Caco-2 (cell line): ENCODE measurements around the gene ANKRD52. TPM values are rescaled to one million over a fixed set of nuclear protein-coding genes. Genes with fewer than 3 reads are reported as not detected.

ENCODE experiments used
- BruUV-seq: library from RNA; stranded (reverse); fragments of 400-500 nt; replicated peaks from 2 replicates; lab custom pipeline; 2021; lab: Mats Ljungman, UMichigan
- CTCF ChIA-PET: fragments of 300-600 bp; sonication (Branson Sonifier 250); formaldehyde crosslinking; loops from one replicate; lab custom pipeline; 2022; ENCODE audit warnings: antibody characterized with exemption; lab: Charles Lee
- POLR2A ChIA-PET: fragments of 300-600 bp; sonication (Branson Sonifier 250); formaldehyde crosslinking; loops from one replicate; lab custom pipeline; 2022; ENCODE audit warnings: antibody characterized with exemption; lab: Charles Lee
- DNase-seq, 2 experiments: peaks; one replicate each; pipeline versions ENCODE4 v3.0.0 to v3.0.0-alpha.2; 2020 to 2022
- H3K27me3 ChIP-seq: replicated peaks from 2 replicates; pipeline ENCODE4 v1.6.0; 2011; ENCODE audit warnings: low read length; ENCODE audit not compliant: control insufficient read depth, insufficient read depth
- H3K36me3 ChIP-seq: 2 replicates; pipeline ENCODE4 v1.5.1; 2011; ENCODE audit warnings: low read length; ENCODE audit not compliant: control insufficient read depth, insufficient read depth
- H3K4me1 ChIP-seq: fragments of 250-450 bp; sonication (Bioruptor Pico); 2 replicates; pipeline ENCODE4 v1.5.1; 2020; ENCODE audit warnings: mild to moderate bottlenecking
- H3K4me3 ChIP-seq: 2 replicates; pipeline ENCODE4 v1.5.1; 2011; ENCODE audit warnings: low read depth, mild to moderate bottlenecking, control low read depth, low read length
- H3K9me3 ChIP-seq: fragments of 250-450 bp; sonication (Bioruptor Pico); 2 replicates; pipeline ENCODE4 v1.5.1; 2020; ENCODE audit warnings: mild to moderate bottlenecking, moderate library complexity
- H3K27ac Mint-ChIP-seq: one replicate; pipeline ENCODE4 v1.8.0; 2022; ENCODE audit warnings: mixed read lengths; ENCODE audit not compliant: unreplicated experiment
- H3K27me3 Mint-ChIP-seq: one replicate; pipeline ENCODE4 v1.8.0; 2022; ENCODE audit warnings: mixed read lengths; ENCODE audit not compliant: insufficient read depth, unreplicated experiment
- H3K36me3 Mint-ChIP-seq: one replicate; pipeline ENCODE4 v1.8.0; 2022; ENCODE audit warnings: mild to moderate bottlenecking, mixed read lengths; ENCODE audit not compliant: insufficient read depth, unreplicated experiment
- H3K4me1 Mint-ChIP-seq: one replicate; pipeline ENCODE4 v1.8.0; 2022; ENCODE audit warnings: low read depth, mixed read lengths; ENCODE audit not compliant: unreplicated experiment
- H3K4me3 Mint-ChIP-seq: one replicate; pipeline ENCODE4 v1.8.0; 2022; ENCODE audit warnings: mild to moderate bottlenecking, moderate library complexity, mixed read lengths; ENCODE audit not compliant: unreplicated experiment
- H3K9me3 Mint-ChIP-seq: one replicate; pipeline ENCODE4 v1.8.0; 2022; ENCODE audit warnings: mixed read lengths; ENCODE audit not compliant: unreplicated experiment
- CTCF ChIP-seq, 2 experiments: fragments of 200-600 bp in 1 of 2; IDR thresholded peaks; 1 replicate in 1 of 2; 2 replicates in 1 of 2; pipeline versions ENCODE4 v1.5.1 to v1.8.0; 2011 to 2022; ENCODE audit warnings: antibody characterized with exemption in 1 of 2, control low read depth in 1 of 2, inconsistent platforms in 1 of 2, low read depth in 1 of 2, low read length in 1 of 2, mild to moderate bottlenecking in 1 of 2, moderate library complexity in 1 of 2; ENCODE audit not compliant: insufficient read depth in 1 of 2, severe bottlenecking in 1 of 2, unreplicated experiment in 1 of 2
- intact Hi-C: fragments of 100-400 bp; cut with micrococcal nuclease; formaldehyde crosslinking; loops from one replicate; pipeline ENCODE4 v1.10.0; 2022; ENCODE audit not compliant: unreplicated experiment
- total RNA-seq: library from RNA; stranded (reverse); gene quantifications from 2 replicates; pipeline ENCODE4 v1.2.3, GENCODE V29; 2022

The ANKRD52 gene
- total RNA-seq, 1 experiment from 2014 or later, result 34.6 TPM

DNA sequence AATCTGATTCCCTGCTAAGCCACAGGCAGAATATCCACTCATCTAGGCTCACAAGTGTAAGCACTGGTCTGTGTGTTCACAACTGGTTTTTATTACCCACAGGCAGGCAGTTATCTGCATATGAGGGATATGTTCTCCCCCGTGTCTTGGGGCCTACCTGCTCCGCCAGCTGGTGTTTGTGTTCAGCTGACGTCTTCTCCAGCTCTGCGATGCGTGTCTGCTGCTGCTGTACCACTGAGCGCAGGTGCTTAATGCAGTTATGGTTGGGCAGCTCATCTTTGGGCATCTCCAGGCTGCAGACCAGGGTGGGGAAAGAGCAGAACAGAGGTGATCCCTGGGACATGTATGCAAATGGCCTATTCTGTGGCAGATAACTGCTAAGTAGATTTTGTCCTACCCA is 50.2 kb downstream of the ANKRD52 start:
- BruUV-seq, result no TSS peak
- peaks cover 4% of the 10 kb centered on the region for H3K36me3 ChIP-seq
- no peak overlapping the region for H3K4me3 Mint-ChIP-seq
- H3K27me3 ChIP-seq, result no peaks in the 10 kb centered on the region
- no peak overlapping the region for H3K27ac Mint-ChIP-seq
- intact Hi-C loops, result no loop called here
- ChIA-PET POLR2A (interaction anchor here (0.6 to 0.9 kb wide), 2 partner anchors 14 to 451 kb away, joined by 3 to 10 read pairs; partner anchors contain the start of gene RNF41), CTCF (interaction anchor here (0.8 kb wide), 1 partner anchor 14 kb away, joined by 3 read pairs; the partner anchor contains the start of gene RNF41)
- no peak overlapping the region for H3K4me3 ChIP-seq
- DNase-seq, result no peak
- H3K36me3 Mint-ChIP-seq, result peaks cover 81% of the 10 kb centered on the region
- TF ChIP-seq CTCF (IDR thresholded peaks at IDR 0.05; ENCODE audit: insufficient read depth in 1 of 2, low read depth in 1 of 2, low read length in 1 of 2, severe bottlenecking in 1 of 2, unreplicated experiment in 1 of 2), result no peak
- H3K9me3 Mint-ChIP-seq, result no peaks in the 10 kb centered on the region
- H3K4me1 Mint-ChIP-seq, result no peaks in the 10 kb centered on the region
- no peaks in the 10 kb centered on the region for H3K9me3 ChIP-seq
- H3K4me1 ChIP-seq, result no peaks in the 10 kb centered on the region
- H3K27me3 Mint-ChIP-seq, result no peaks in the 10 kb centered on the region

GRCh38 chr12:56206452-56207166 is 51.6 kb downstream of the ANKRD52 start:
- H3K9me3 ChIP-seq, result no peaks in the 10 kb centered on the region
- H3K4me3 ChIP-seq, result no peak overlapping the region
- Mint-ChIP-seq H3K4me3 (no peak overlapping the region), H3K36me3 (peaks cover 71% of the 10 kb centered on the region), H3K27ac (no peak overlapping the region), H3K4me1 (no peaks in the 10 kb centered on the region), H3K9me3 (no peaks in the 10 kb centered on the region), H3K27me3 (no peaks in the 10 kb centered on the region)
- no TSS peak for BruUV-seq
- H3K4me1 ChIP-seq, result no peaks in the 10 kb centered on the region
- peaks cover 2% of the 10 kb centered on the region; the same call in 1 of the 2 replicates for H3K36me3 ChIP-seq
- peak; percentile 72 to 77 for DNase-seq
- intact Hi-C loops, result loop anchor here (1.0 kb wide), 1 partner anchor 18 kb away; the partner anchor contains the start of gene NABP2
- ChIA-PET POLR2A (interaction anchor here (1.0 to 2.2 kb wide), 2 partner anchors 15 to 17 kb away, joined by 5 to 19 read pairs; partner anchors contain the start of genes RNF41 and SMARCC2), CTCF (interaction anchor here (0.6 to 4.6 kb wide), 15 partner anchors 9 to 88 kb away, joined by 3 to 61 read pairs (median 4); partner anchors contain the start of genes ANKRD52, COQ10A, ESYT1 and NABP2)
- H3K27me3 ChIP-seq, result no peaks in the 10 kb centered on the region
- peak; percentile 61 to 78 for TF ChIP-seq CTCF (IDR thresholded peaks at IDR 0.05; ENCODE audit: insufficient read depth in 1 of 2, low read depth in 1 of 2, low read length in 1 of 2, severe bottlenecking in 1 of 2, unreplicated experiment in 1 of 2)

DNA sequence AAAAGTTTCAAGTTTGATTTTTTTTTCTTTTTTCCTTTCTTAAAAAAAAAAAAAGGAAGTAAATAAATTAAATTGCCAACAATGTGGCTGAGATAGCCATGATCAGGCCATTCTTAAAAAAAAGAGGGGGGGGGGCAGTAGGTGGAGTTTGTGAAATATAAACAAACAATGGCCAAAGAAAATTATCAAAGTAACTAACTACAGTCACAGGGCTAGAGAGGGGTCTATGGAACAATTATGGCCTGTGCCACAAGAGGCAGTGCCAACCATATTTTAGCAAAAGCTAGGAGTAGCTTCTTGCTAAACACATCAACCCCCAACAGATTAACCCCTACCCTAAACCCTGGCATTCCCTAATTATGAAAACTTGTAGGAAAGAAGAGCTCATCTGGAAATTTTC is 52.7 kb downstream of the ANKRD52 start:
- POLR2A ChIA-PET, result interaction anchor here (0.6 to 2.2 kb wide), 3 partner anchors 15 to 16 kb away, joined by 5 to 19 read pairs (median 8); partner anchors contain the start of genes RNF41 and SMARCC2
- no peak for DNase-seq
- H3K9me3 ChIP-seq, result no peaks in the 10 kb centered on the region
- no peaks in the 10 kb centered on the region for H3K4me1 ChIP-seq
- Mint-ChIP-seq H3K4me1 (no peaks in the 10 kb centered on the region), H3K9me3 (no peaks in the 10 kb centered on the region), H3K4me3 (no peak overlapping the region), H3K36me3 (peaks cover 59% of the 10 kb centered on the region), H3K27ac (no peak overlapping the region), H3K27me3 (no peaks in the 10 kb centered on the region)
- H3K4me3 ChIP-seq, result no peak overlapping the region
- BruUV-seq, result no TSS peak
- TF ChIP-seq CTCF (IDR thresholded peaks at IDR 0.05; ENCODE audit: insufficient read depth in 1 of 2, low read depth in 1 of 2, low read length in 1 of 2, severe bottlenecking in 1 of 2, unreplicated experiment in 1 of 2), result no peak
- H3K27me3 ChIP-seq, result no peaks in the 10 kb centered on the region
- peaks cover 2% of the 10 kb centered on the region; the same call in 1 of the 2 replicates for H3K36me3 ChIP-seq
- intact Hi-C loops, result no loop called here
- CTCF ChIA-PET, result interaction anchor here (1.4 to 4.6 kb wide), 6 partner anchors 16 to 86 kb away, joined by 3 to 61 read pairs (median 8); partner anchors contain the start of genes COQ10A, NABP2, RNF41 and SMARCC2
